GM19328 (cell line): ENCODE results near the gene ABCD4.

Source experiments
- ATAC-seq: cut with Tn5 transposase; IDR thresholded peaks from one replicate; pipeline ENCODE4 v1.9.1; 2021; ENCODE audit warnings: mild to moderate bottlenecking, moderate library complexity; ENCODE audit not compliant: unreplicated experiment

The ABCD4 gene

GRCh38 chr14:74261288-74261687 lies 41.4 kb downstream of the ABCD4 start:
- ATAC-seq, result no peak

- no peak for ATAC-seq
Observed at GRCh38 chr14:74260525-74261233, 42.1 kb downstream of the ABCD4 start.

- no peak for ATAC-seq
Observed at GRCh38 chr14:74259513-74259912, 43.2 kb downstream of the ABCD4 start.

GRCh38 chr14:74258764-74259035 lies 44.0 kb downstream of the ABCD4 start:
- no peak for ATAC-seq

- no peak for ATAC-seq
Observed at GRCh38 chr14:74257941-74258763, 44.6 kb downstream of the ABCD4 start.

GRCh38 chr14:74257078-74257940 lies 45.4 kb downstream of the ABCD4 start:
- ATAC-seq, result no peak

GRCh38 chr14:74255281-74255680 lies 47.5 kb downstream of the ABCD4 start:
- ATAC-seq, result no peak

GRCh38 chr14:74249433-74250375 lies 53.0 kb downstream of the ABCD4 start:
- no peak for ATAC-seq

- ATAC-seq, result no peak
Observed at GRCh38 chr14:74248017-74248416, 54.7 kb downstream of the ABCD4 start.

- no peak for ATAC-seq
Observed at GRCh38 chr14:74246542-74246941, 56.2 kb downstream of the ABCD4 start.

GRCh38 chr14:74245292-74245691 lies 57.4 kb downstream of the ABCD4 start:
- ATAC-seq, result no peak

- no peak for ATAC-seq
Observed at GRCh38 chr14:74244115-74244514, 58.6 kb downstream of the ABCD4 start.

GRCh38 chr14:74243051-74243450 lies 59.7 kb downstream of the ABCD4 start:
- no peak for ATAC-seq

GRCh38 chr14:74242780-74243042 lies 60.0 kb downstream of the ABCD4 start:
- no peak for ATAC-seq

GRCh38 chr14:74242021-74242779 lies 60.5 kb downstream of the ABCD4 start:
- ATAC-seq, result no peak

- ATAC-seq, result no peak
Observed at GRCh38 chr14:74241652-74242017, 61.1 kb downstream of the ABCD4 start.

GRCh38 chr14:74240794-74241651 lies 61.7 kb downstream of the ABCD4 start:
- no peak for ATAC-seq

- ATAC-seq, result no peak
Observed at GRCh38 chr14:74239848-74240793, 62.6 kb downstream of the ABCD4 start.
